Upper lobe of right lung (tissue), 1 donor: ENCODE results near the gene PTPN3. TPM values are rescaled to one million over a fixed set of nuclear protein-coding genes. Genes with fewer than 3 reads are reported as not detected.
A peak's percentile ranks its signal among the peaks of the same experiment; 100 is the strongest.

Experiments
- ATAC-seq: fragments of 200-7000 bp; cut with Tn5 transposase; one replicate; pipeline ENCODE4 v1.9.1; 2020; ENCODE audit warnings: mild to moderate bottlenecking, moderate library complexity
- DNase-seq: peaks from one replicate; pipeline ENCODE4 v3.0.0-alpha.2; 2020
- H3K27ac ChIP-seq: fragments of 200-600 bp; one replicate; pipeline ENCODE4 v1.8.0; 2022
- H3K27me3 ChIP-seq: fragments of 200-600 bp; one replicate; pipeline ENCODE4 v1.8.0; 2022; ENCODE audit warnings: mild to moderate bottlenecking
- H3K36me3 ChIP-seq: fragments of 200-600 bp; one replicate; pipeline ENCODE4 v1.8.0; 2022
- H3K4me1 ChIP-seq: fragments of 200-600 bp; one replicate; pipeline ENCODE4 v1.8.0; 2022
- H3K4me3 ChIP-seq: fragments of 200-600 bp; one replicate; pipeline ENCODE4 v1.8.0; 2022; ENCODE audit warnings: mild to moderate bottlenecking
- H3K9me3 ChIP-seq: fragments of 200-600 bp; one replicate; pipeline ENCODE4 v1.8.0; 2022
- intact Hi-C: fragments of 100-400 bp; cut with DNase I; formaldehyde crosslinking; loops from one replicate; pipeline ENCODE4 v1.11.0; 2022
- total RNA-seq: library from RNA; stranded (reverse); fragmentation: NEBNext Ultra II Directional; extraction: Animal tissue kit (Norgen Biotek cat#: 25700); gene quantifications from one replicate; pipeline ENCODE4 v1.2.1, GENCODE V29; 2021
- TF ChIP-seq, protein P1 (sequence below): fragments of 200-600 bp; IDR thresholded peaks from one replicate; pipeline ENCODE4 v1.8.0; 2022; ENCODE audit warnings: antibody characterized with exemption
- donor health status: DM: no; HTN: yes; CAD: no; lungs with severe emphysema.

PTPN3 gene
- total RNA-seq, 1 donor from 2014 or later = 17.1 TPM

- Histone ChIP-seq H3K4me1 (no peaks in the 10 kb centered on the region), H3K9me3 (no peaks in the 10 kb centered on the region), H3K27me3 (no peaks in the 10 kb centered on the region), H3K4me3 (no peak overlapping the region), H3K36me3 (no peaks in the 10 kb centered on the region), H3K27ac (no peak overlapping the region)
- DNase-seq (no peak), ATAC-seq (no peak)
- TF ChIP-seq, protein P1, sequence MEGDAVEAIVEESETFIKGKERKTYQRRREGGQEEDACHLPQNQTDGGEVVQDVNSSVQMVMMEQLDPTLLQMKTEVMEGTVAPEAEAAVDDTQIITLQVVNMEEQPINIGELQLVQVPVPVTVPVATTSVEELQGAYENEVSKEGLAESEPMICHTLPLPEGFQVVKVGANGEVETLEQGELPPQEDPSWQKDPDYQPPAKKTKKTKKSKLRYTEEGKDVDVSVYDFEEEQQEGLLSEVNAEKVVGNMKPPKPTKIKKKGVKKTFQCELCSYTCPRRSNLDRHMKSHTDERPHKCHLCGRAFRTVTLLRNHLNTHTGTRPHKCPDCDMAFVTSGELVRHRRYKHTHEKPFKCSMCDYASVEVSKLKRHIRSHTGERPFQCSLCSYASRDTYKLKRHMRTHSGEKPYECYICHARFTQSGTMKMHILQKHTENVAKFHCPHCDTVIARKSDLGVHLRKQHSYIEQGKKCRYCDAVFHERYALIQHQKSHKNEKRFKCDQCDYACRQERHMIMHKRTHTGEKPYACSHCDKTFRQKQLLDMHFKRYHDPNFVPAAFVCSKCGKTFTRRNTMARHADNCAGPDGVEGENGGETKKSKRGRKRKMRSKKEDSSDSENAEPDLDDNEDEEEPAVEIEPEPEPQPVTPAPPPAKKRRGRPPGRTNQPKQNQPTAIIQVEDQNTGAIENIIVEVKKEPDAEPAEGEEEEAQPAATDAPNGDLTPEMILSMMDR = no peak
- intact Hi-C loops = no loop called here
Observed at GRCh38 chr9:109454041-109454440, 44.1 kb downstream of the PTPN3 start.

GRCh38 chr9:109453210-109453842 is 44.8 kb downstream of the PTPN3 start:
- H3K4me1 ChIP-seq = no peaks in the 10 kb centered on the region
- H3K4me3 ChIP-seq = no peak overlapping the region
- TF ChIP-seq, protein P1 = no peak
- H3K27ac ChIP-seq = no peak overlapping the region
- ATAC-seq (peak; percentile 60), DNase-seq (no peak)
- no peaks in the 10 kb centered on the region for H3K27me3 ChIP-seq
- intact Hi-C loops = no loop called here
- no peaks in the 10 kb centered on the region for H3K9me3 ChIP-seq
- no peaks in the 10 kb centered on the region for H3K36me3 ChIP-seq

GRCh38 chr9:109452761-109453160 is 45.3 kb downstream of the PTPN3 start:
- no peak overlapping the region for H3K27ac ChIP-seq
- no peaks in the 10 kb centered on the region for H3K4me1 ChIP-seq
- H3K27me3 ChIP-seq = no peaks in the 10 kb centered on the region
- intact Hi-C loops = no loop called here
- no peaks in the 10 kb centered on the region for H3K36me3 ChIP-seq
- ATAC-seq (no peak), DNase-seq (no peak)
- TF ChIP-seq, protein P1 = no peak
- no peaks in the 10 kb centered on the region for H3K9me3 ChIP-seq
- no peak overlapping the region for H3K4me3 ChIP-seq

- TF ChIP-seq, protein P1 = no peak
- Histone ChIP-seq H3K9me3 (no peaks in the 10 kb centered on the region), H3K27ac (no peak overlapping the region), H3K36me3 (no peaks in the 10 kb centered on the region), H3K4me3 (no peak overlapping the region), H3K4me1 (no peaks in the 10 kb centered on the region), H3K27me3 (no peaks in the 10 kb centered on the region)
- ATAC-seq (peak; percentile 21), DNase-seq (no peak)
- intact Hi-C loops = no loop called here
Observed at GRCh38 chr9:109451311-109452025, 46.6 kb downstream of the PTPN3 start.

DNA sequence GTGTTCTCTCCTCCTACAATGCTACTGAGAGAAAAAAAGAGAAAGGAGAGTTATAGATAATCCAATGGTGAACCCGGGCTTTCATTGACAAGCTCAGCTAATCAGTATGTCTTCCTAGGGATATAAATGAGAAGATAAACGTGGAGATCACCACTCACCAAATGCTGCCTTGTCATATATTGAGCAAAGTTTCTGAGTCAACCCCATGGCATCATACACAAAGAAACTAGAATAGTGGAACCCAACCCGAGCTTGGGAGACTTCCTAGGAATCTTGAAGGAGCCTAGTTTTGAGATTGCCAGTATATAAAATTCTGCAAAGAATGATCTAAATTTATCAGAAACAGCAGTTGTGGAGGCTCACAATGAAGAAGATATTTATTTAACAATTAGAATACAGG is 47.8 kb downstream of the PTPN3 start:
- Histone ChIP-seq H3K4me3 (no peak overlapping the region), H3K36me3 (no peaks in the 10 kb centered on the region), H3K27me3 (peaks cover under 1% of the 10 kb centered on the region), H3K4me1 (no peaks in the 10 kb centered on the region), H3K27ac (no peak overlapping the region), H3K9me3 (no peaks in the 10 kb centered on the region)
- intact Hi-C loops = no loop called here
- TF ChIP-seq, protein P1 = no peak
- no peak for DNase-seq
- no peak for ATAC-seq
